Activated T-helper 1 cell treated with Interleukin-2 at 50 U/mL for 16 hours (primary cell): ENCODE results near the gene NUBP2.
"Not testable (repeated sequence)": the region's sequence is repeated elsewhere in the genome, so short reads cannot be mapped to it uniquely, and the experiment has no call there.

ENCODE experiments used
- DNase-seq: peaks from one replicate; pipeline ENCODE4 v3.0.0-alpha.2; 2020; ENCODE audit warnings: low read depth

The NUBP2 gene

DNA sequence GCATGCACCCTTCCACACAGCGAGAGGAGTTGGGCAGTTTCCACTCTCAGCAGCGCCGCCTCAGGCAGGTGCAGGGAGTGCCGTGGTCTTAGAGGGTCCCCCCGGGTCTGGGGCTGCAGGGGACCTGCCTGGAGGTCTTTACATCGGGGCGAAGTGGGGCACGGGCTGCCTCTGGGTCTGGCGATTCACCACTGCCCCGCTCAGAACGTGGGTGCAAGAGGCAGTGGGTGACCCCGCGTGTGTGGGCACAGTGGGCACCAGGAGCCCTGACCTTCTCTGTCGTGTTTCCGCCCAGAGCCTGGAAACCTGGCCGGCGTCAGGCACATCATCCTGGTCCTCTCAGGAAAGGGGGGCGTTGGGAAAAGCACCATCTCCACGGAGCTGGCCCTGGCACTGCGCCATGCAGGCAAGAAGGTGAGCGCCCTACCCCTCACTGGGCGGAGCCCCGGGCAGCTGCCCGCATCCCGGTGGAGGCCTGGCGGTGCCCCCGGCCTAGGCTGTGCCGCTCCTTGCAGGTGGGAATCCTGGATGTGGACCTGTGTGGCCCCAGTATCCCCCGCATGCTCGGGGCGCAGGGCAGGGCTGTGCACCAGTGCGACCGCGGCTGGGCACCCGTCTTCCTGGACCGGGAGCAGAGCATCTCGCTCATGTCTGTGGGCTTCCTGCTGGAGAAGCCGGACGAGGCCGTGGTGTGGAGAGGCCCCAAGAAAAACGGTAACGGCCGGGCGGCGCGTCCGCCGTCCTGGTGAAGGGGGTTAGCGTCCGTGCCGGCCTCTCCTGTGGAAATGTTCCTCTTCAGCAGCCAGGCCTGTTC is 3.7 kb downstream of the NUBP2 start:
- no peak for DNase-seq

DNA sequence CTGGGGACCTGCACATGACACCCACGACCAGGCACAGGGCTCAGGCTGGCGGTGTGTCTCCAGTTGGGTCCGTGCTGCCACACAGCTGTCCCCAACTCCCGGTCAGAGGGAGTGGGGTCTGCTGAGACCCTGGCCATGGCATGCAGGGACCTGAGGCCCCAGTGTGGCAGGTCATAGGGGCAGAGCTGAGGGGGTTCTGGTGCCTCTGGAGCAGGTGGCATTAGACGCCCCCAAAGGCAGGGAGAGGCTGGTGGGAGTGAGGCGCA is 4.2 kb downstream of the NUBP2 start:
- no peak for DNase-seq

DNA sequence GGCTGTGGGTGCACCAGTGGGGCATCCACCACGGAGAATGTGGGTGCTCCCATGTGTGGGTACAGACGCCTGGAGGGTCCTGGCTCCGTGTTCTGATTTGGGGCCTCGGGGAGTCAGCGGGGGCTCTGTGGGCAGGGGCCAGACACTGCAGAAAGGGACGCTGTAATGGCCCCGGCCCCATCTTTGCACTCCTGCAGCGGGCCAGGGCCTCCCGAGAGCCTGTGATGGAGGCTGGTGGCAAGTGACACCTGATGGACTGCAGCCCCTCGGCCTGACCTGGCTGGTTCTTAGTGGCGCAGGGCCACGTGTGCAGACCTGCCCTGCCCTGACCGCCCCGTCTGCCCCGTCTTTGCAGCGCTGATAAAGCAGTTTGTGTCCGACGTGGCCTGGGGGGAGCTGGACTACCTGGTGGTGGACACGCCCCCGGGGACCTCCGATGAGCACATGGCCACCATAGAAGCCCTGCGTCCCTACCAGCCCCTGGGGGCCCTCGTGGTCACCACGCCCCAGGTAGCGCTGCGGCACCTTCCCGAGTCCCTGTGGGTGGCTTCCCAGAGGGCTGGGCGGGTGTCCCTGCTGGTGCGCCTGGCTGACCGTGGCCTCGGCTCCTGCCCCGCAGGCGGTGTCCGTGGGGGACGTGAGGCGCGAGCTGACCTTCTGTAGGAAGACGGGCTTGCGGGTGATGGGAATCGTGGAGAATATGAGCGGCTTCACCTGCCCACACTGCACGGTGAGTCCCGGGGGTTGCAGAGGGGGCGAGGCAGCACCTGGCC is 4.7 kb downstream of the NUBP2 start:
- no peak for DNase-seq

DNA sequence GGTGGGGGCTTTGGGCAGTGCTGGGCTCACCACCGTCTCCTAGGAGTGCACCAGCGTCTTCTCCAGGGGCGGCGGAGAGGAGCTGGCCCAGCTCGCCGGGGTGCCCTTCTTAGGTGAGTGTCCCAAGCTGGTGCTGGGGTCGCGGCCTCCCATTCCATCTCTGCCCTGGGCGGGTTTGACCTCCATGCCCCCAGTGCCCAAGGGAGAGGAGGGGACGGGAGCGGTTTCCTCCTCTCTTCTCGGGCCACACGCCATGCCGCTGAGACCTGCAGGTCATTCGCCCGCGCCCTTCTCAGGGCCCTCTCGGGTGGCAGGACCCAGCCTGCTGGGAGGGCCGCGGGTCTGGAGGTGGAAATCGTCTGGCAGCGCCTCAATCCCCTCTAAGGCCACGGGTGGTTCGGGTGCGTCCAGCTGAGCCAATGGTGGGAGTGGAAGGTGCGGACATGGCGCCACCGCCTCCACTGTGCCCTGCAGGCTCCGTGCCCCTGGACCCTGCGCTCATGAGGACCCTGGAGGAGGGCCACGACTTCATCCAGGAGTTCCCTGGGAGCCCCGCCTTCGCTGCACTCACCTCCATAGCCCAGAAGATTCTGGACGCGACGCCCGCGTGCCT is 5.4 kb downstream of the NUBP2 start:
- no peak for DNase-seq

DNA sequence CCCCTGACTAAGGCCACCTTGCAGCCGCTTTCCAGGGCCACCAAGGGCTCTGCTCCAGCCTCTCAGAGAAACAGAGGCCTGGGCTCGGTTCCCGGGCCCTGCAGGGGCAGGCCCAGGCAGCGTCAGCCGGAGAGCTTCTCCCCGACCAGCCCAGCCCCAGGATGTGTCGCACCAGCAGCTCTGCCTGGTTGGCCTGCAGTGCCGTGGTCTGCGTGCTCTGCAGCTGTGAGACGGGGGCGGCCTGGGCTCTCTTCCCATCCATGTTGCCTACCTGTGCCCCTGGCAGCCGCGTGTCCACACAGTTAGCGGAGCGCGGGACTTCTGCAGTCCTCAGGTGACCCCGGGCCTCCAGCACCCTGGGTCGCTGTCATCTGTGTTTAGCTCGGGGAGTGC is 5.9 kb downstream of the NUBP2 start:
- DNase-seq: no peak

DNA sequence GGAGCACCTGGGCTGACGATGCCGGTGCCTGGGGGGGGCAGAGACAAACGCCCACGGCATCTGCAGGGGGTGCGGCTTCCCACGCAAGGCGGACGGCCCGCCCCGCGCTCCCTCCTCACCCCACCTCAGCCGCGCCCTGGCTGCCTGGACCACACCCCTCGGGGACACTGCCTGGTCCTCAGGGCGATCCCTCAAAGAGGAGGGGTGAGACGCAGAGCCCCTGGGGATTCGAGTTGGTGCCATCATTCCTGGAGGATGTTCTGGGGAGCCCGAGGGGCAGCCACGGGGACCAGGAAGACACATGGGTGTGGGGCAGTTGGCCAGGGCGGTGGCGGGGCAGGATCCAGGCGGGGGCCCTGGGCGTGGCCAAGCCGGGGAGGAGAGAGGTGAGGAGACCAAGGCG is 6.9 kb downstream of the NUBP2 start:
- DNase-seq: no peak

DNA sequence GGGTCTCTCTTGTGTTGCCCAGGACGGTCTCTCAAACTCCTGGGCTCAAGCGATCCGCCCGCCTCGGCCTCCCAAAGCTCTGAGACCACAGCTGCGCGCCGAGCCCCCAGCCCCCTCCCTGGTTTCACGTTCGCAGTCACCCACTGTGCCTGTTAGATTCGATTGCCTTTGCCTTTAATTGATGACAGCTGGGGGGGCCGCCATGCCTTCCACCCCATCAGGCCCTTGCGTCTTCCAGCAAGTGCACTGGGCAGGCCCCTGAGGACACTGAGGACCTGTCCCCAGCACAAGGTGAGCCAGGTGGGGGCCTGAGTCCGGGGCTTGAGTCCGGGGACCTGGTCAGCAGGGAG is 7.5 kb downstream of the NUBP2 start:
- no peak for DNase-seq

DNA sequence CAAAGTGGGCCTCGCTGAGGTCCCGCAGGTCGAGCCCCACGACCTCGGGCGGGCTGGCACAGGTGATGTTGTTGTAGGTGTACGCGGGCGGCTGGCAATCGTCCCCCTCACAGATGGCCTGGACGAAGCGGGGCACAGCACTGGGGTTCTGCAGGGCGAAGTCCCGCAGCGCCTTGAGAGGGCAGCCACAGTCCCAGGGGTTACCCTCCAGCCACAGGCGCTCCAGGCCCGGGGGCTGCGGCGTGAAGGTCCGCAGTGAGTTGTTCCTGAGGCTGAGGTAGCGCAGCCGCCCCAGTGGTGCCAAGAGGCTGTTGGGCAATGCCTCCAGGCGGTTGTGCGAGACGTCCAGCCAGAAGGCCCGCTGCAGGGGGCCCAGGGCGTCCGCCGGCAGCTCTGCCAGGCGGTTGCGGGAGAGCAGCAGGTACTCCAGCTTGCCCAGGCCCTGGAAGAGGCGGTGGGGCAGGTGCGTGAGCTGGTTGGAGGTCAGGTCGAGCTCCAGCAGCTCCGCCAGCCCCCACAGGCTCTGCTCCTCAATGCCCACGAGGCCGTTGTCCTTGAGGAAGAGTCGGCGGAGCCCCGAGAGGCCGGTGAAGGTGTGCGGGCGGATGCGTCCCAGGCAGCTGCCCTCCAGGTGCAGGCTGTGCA is 8.0 kb downstream of the NUBP2 start:
- DNase-seq: no peak

DNA sequence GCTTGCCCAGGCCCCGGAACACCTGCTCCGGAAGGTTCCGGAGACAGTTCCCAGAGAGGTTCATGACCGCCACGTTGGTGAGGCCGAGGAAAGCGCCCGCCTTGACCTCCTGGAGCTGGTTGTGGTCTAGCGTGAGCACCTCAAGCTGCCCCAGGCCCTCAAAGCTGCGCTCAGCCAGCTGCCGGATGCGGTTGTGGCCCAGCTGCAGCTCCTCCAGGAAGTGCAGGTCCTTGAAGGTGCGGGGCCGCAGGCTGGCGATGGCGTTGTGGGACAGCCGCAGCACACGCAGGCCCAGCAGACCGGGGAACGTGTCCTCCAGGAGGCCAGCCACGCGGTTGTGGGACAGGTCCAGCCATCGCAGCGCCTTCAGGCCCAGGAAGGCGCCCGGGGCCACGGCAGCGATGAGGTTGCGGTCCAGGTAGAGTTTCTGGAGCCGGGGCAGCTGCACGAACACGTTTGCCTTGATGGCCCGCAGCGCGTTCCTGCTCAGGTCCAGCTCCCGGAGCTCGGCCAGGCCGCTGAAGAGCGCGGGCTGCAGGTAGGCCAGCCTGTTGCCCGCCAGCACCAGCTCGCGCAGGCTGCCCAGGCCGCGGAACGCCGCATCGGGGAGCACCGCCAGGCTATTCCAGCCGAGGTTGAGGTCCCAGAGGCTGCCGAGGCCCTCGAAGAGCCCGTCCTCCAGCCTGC is 8.6 kb downstream of the NUBP2 start:
- no peak for DNase-seq

DNA sequence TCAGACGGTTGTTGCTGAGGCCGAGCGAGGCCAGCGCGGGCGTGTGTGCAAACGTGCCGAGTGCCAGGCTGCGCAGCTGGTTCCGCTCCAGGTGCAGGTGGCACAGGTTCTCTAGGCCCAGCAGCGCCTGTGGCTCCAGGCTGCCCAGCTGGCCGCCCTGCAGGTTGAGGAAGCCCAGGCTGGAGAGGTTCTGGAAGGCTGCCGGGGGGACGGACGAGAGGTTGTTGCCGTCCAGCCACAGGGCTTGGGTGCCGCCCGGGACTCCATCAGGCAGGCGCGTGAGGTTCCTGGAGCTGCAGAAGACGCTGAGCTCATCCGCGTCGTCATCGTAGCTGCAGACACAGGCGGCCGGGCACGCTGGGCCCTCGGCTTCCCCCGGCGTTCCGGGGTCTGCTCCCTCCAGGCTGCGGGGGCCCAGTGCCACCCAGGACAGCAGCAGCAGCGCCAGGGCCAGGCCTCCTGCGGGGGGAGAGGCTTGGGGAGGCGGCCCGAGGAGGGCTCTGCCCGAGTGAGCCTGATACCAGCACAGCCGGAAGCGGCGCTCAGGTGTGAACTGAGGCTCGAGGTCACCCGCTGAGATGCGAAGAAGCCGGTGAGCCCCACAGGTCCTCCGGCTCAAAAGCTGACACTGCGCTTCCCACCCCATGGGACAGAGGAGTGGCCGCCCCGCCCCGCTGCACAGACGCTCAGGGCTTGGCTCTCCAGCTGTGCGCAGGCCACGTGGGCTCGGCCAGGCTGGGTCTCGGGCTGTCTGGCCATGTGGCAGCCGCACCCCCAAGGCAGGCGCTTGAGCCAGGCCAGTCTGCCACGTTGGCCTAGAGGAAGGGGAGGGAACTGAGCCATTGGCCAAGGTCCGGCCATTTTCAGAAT is 9.4 kb downstream of the NUBP2 start:
- DNase-seq: no peak

DNA sequence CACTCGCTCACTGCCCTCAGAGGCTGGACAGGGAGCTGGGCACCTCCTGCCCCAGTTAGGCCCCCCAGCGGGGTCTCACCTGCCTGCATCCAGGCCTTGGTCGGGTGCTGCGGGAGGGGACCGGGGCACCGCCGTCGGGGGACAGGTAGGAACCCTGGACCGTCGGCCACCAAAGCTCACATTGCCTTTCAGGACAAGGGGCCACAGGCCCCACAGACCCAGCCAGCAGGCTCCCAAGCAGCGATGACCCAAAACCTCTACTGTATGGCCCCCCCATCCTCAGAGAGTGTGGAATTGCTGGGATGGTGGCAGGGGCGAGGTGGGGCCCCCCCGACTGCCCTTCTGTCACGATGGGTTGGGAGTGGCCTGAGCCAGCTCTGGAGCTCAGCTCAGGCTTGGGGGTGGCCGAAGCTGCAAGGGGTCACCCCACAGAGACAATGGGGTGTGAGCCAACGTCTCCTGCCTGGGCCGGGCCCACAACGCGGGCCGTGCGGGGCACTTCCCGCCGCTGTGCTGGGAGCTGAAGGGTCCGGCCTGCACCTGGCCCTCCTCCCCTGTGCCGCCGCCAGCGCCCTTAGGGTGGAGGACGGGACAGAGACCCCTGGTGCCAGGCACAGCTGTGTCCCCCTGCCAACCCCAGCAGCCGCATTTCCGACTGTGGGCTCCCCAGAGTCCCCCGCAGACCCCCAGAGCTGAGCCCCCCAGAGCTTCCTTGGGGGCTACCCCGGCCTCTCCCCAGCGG is 10.2 kb downstream of the NUBP2 start:
- DNase-seq: no peak

DNA sequence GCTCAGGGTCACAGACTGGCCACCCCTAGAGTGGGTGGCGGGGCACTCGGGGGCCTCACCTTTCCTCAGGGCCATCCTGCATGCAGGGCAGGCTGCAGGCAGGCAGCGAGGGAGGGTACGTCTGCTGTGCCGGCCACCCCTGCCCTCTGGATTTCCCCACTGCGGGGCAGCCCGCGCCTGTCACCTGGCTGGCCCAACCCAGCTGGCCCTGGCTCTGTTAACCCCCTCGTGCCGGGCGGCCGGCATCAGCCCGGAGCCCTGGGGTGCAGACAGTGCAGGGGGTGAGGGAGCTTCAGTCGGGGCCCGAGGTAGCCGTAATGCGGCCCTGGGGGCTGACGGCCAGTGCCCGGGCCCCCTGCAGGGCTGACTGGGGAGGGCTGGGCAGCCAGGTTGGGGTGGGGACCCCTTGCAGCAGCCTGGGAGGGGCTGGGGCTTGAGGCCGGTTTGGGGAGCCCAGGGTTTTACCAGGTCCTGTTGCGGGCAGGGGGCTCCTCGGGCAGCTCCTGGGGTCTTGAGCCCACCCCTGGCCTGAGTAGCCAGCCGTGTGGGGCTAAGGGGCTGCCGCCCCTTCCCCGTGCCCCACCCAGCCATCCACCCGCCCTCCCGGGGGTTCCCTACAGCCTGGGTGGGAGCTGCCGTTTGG is 10.9 kb downstream of the NUBP2 start, which contains the start of gene IGFALS:
Gene IGFALS, minus strand, starts transcription at position 128 of the 643 bp plus-strand sequence. Its CDS starts 53 bp downstream, at position 75.
- DNase-seq: no peak

DNA sequence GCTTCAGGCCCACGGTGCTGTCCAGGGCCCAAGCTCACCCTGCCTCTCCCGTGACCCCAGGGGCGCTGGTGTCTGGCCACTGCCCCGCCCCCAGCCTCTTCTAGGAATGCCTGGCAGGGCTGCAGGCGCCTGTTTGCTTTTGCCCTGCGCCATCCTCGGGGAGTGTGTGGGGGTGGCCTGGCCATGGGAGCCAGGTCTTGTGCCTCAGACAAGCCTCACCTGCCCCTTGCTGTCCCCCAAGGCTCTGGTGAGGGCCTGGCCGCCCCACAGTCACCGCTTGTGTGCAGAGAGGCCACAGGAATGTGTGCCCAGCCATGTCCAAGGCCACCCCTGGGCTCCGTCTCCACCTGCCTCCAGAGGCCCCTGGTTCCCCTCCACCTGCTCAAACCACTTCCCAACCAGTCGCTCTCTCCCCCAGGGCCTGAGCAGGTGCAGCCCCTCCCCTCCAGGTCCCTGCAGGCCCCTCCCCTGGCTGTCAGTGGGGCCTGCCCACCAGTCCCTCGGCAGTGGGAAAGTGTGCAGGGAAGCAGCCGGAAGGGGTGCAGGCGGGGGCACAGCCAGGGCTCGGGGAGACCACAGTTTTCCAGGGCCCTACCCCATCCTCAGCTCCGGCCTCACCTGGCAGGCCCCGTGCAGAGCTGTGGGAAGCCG is 11.6 kb downstream of the NUBP2 start:
- DNase-seq: no peak

DNA sequence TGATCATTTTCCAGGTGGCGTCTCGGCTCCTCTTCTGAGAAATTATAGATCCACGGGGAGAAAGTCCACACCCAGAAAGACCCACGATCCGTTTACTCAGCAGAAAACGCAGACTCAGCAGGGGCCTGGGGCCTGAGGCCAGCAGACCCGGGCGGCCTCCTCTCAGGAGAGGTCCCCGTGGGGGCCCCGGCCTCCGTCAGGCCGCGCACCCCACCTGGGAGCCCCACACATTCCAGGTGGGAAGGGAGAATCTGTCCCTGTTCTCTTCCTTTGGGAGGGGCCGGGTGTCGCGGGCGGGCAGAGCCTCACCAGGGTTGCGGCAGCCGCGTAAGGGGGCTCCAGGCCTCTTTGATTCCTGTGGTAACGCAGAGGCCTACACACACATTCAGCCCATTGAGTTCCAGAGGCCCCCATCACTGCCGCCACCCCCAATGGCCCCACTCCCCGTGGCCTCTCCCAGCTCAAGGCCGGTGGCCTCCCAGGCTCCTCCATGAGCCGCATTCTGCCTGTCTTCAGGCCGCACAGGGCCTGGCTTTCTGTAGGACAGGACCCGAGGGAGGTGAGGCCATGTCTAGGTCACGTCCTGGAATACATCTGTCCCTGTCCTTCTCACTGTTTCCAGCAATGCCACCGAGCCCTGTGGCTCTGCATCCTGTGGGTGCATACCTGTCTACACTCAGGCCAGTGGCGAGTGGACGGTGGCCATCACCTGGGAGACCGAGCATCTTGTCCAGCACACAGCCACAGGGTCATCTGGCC is 12.3 kb downstream of the NUBP2 start:
- DNase-seq: no peak

DNA sequence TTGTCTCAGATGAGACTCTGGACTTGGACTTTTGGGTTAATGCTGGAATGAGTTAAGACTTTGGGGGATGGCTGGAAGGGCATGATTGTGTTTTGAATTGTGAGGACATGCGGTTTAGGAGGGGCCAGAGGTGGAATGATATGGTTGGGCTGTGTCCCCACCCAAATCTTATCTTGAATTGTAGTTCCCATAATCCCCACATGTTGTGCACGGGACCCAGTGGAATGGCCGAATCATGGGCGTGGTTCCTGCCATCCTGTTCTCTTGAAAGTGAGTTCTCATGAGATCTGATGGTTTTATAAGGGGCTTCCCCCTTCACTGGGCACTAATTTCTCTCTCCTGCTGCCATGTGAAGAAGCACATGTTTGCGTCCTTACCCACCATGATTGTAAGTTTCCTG is 16.5 kb downstream of the NUBP2 start:
- DNase-seq: not testable (repeated sequence)

DNA sequence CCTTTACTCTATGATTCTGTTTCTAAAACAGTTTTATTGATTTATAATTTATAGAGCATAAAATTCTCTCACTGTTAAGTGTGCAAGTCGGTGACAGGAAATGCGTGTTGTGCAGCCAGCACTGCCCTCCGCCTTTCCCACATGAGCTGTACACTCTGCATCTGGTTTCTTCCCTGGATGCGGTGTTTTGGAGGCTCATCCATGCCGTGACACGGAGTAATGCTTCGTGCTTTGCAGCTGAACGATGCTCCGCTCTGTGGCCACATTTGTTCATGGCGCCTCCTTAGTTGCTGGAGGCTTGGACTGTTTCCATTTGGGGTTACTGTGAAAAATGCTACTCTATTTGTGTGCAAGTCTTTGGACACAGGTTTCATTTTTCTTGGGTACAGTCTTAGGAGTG is 17.9 kb downstream of the NUBP2 start:
- DNase-seq: no peak

DNA sequence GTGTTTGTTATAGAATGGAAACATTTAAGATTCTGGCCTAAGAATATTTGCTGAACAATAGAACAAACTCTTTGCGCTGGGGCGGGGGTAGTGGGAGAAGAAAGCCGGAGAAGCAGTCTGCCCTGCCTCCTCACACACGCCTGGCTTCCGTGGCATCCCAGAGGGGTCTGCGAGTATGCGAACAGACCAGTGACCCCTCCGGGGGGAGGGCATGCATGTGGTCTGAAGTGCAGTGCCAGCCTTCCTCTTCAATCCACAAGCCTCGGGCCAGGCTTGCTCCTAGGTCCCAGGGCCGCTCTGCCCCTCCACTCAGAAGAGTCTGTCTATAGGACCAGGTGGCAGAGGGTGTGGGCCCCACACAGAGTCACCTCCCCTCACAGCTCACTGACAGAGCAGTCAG is 24.9 kb downstream of the NUBP2 start:
- no peak for DNase-seq

DNA sequence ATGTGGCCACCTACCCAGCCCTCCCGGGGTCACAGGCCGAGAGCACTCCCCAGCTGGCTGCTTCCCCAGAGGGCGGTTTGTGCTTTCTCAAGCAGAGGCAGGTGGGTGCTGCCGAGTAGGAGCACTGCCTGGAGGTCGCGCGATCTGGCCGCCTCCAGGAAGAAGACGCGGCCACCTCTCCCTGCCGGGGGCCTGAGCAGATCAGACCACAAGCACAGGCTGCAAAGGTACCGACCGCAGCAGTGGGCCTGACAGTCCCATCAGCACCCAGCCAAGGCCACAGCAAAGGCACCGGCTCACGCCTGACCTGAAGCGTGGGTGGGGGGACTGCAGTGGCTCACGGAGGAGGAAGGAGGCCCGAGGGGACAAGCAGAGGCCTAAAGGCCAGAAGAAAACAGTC is 25.9 kb downstream of the NUBP2 start:
- no peak for DNase-seq

DNA sequence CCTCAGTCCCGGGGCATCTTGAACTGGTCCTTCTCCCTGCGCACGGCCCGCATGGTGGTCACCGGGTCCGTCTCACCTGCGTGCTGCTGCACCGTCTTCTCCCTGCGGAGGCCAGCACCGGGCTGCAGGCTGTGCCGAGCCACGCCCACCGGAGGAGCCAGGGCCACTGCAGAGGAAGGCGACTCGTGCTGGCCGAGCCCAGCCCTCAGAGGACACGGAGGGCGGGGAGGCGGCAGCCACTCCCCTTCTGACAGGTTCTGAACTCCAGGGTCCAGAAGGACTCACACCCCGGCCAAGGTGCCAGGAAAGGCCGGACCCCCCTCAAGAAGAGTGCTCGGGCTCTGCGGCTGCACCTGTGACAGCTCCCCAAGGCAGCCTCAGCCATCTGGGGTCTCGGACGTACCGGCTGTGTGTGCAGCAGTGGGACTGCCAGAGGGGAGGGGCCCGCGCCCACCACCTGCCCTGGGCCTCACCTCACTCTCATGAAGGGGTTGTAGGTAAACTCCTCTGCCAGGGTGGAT is 26.6 kb downstream of the NUBP2 start:
- DNase-seq: no peak
